Upper lobe of left lung (tissue), 6 donors: ENCODE data around the gene CCND1. TPM values are rescaled to one million over a fixed set of nuclear protein-coding genes. Genes with fewer than 3 reads are reported as not detected.

ENCODE experiments used
- ATAC-seq, 2 donors: fragments of 200-7000 bp; cut with Tn5 transposase; one replicate each; pipeline ENCODE4 v1.9.1; 2022; ENCODE audit warnings: mild to moderate bottlenecking in 2 of 2, moderate library complexity in 2 of 2; ENCODE audit not compliant: low FRiP score in 2 of 2
- DNase-seq, 2 donors: peaks; one replicate each; pipeline ENCODE4 v3.0.0-alpha.2; 2019 to 2020
- H3K27ac ChIP-seq, 4 donors: fragments of 200-600 bp; sonication (generic); one replicate each; pipeline ENCODE4 v1.5.1; 2016 to 2019
- H3K27me3 ChIP-seq, 4 donors: fragments of 200-600 bp; sonication (generic); one replicate each; pipeline ENCODE4 v1.5.1; 2017 to 2019
- H3K36me3 ChIP-seq, 4 donors: fragments of 200-600 bp; sonication (generic); one replicate each; pipeline ENCODE4 v1.5.1; 2016 to 2019
- H3K4me1 ChIP-seq, 4 donors: fragments of 200-600 bp; sonication (generic); one replicate each; pipeline ENCODE4 v1.5.1; 2018 to 2019
- H3K4me3 ChIP-seq, 4 donors: fragments of 200-600 bp; sonication (generic); one replicate each; pipeline ENCODE4 v1.5.1; 2017 to 2019; ENCODE audit warnings: mild to moderate bottlenecking in 2 of 4, moderate library complexity in 1 of 4
- H3K9me3 ChIP-seq, 4 donors: fragments of 200-600 bp; sonication (generic); one replicate each; pipeline ENCODE4 v1.5.1; 2018 to 2019
- EP300 ChIP-seq, 4 donors: sonication (generic); formaldehyde crosslinking; IDR thresholded peaks; one replicate each; pipeline ENCODE4 v1.5.1; 2017; ENCODE audit warnings: antibody characterized with exemption in 4 of 4, control low read depth in 2 of 4
- POLR2A ChIP-seq, 4 donors: fragments of 450-650 bp; IDR thresholded peaks; one replicate each; pipeline ENCODE4 v1.5.1; 2016 to 2017; ENCODE audit warnings: antibody characterized with exemption in 4 of 4, mild to moderate bottlenecking in 2 of 4
- POLR2AphosphoS5 ChIP-seq, 2 donors: sonication (generic); formaldehyde crosslinking; IDR thresholded peaks; one replicate each; pipeline ENCODE4 v1.5.1; 2017; ENCODE audit warnings: antibody characterized with exemption in 2 of 2
- WGBS, 2 donors: methylation state at CpG; one replicate each; pipeline ENCODE4 v1.1.5; 2017 to 2018; 5-methylcytosine and 5-hydroxymethylcytosine counted together
- total RNA-seq, 6 donors: library from RNA; depleted of rRNA in 4 of 6; stranded (reverse); fragments of >200 nt in 4 of 6; gene quantifications; one replicate each; pipeline versions ENCODE4 v1.1.0 to v1.2.1, GENCODE V29; 2016 to 2021
- TF ChIP-seq, protein P1 (sequence below), 6 experiments: fragments of 450-650 bp in 4 of 6; fragments of 200-600 bp in 2 of 6; sonication (generic) in 2 of 6; IDR thresholded peaks; one replicate each; pipeline ENCODE4 v1.5.1; 2016 to 2019; ENCODE audit warnings: antibody characterized with exemption in 6 of 6
- donor health status: DM: no; HTN: no; CAD: no; lungs with moderate emphysema.
- donor health status: DM: no; HTN: yes; CAD: no; lungs with severe emphysema.

CCND1 gene
- total RNA-seq, 6 donors from 2014 or later = 23.0 to 404 (median 237) TPM

DNA sequence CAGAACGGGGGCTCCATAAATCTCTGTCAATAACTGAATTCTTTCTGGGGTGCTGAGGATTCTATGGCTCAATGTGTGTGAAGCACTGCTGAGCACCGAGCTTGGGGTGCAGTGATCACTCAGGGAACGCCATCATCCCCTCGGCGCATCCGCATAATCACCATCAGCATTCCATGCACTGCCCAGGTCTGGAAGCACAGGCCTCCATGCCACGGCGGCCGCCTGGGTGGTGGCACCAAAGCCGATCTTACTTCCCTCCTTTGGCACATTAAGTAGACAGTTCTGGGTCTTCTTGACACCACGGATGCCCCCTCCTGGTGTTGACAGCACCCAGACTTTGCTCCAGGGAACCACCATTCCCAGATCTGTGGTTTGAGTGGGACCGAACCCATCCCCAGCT lies 18.6 kb downstream of the CCND1 start:
- DNase-seq = peak in 1 of 2 donors; percentile 68
- Histone ChIP-seq H3K36me3 (peaks cover 0 to 31% (median 17%) of the 10 kb centered on the region in 4 donors), H3K27ac (no peak overlapping the region), H3K27me3 (no peaks in the 10 kb centered on the region), H3K4me1 (peaks cover 0 to 4% (median 2%) of the 10 kb centered on the region in 4 donors), H3K4me3 (no peak overlapping the region), H3K9me3 (no peaks in the 10 kb centered on the region)
- WGBS, 2 donors = 96% methylated on average over 11 to 12 of the region's 12 CpGs
- ATAC-seq = no peak
- TF ChIP-seq, protein P1, sequence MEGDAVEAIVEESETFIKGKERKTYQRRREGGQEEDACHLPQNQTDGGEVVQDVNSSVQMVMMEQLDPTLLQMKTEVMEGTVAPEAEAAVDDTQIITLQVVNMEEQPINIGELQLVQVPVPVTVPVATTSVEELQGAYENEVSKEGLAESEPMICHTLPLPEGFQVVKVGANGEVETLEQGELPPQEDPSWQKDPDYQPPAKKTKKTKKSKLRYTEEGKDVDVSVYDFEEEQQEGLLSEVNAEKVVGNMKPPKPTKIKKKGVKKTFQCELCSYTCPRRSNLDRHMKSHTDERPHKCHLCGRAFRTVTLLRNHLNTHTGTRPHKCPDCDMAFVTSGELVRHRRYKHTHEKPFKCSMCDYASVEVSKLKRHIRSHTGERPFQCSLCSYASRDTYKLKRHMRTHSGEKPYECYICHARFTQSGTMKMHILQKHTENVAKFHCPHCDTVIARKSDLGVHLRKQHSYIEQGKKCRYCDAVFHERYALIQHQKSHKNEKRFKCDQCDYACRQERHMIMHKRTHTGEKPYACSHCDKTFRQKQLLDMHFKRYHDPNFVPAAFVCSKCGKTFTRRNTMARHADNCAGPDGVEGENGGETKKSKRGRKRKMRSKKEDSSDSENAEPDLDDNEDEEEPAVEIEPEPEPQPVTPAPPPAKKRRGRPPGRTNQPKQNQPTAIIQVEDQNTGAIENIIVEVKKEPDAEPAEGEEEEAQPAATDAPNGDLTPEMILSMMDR (IDR thresholded peaks at IDR 0.05) = no peak
- TF ChIP-seq POLR2A (IDR thresholded peaks at IDR 0.05) (no peak), EP300 (IDR thresholded peaks at IDR 0.05) (no peak), POLR2AphosphoS5 (IDR thresholded peaks at IDR 0.05) (no peak)

DNA sequence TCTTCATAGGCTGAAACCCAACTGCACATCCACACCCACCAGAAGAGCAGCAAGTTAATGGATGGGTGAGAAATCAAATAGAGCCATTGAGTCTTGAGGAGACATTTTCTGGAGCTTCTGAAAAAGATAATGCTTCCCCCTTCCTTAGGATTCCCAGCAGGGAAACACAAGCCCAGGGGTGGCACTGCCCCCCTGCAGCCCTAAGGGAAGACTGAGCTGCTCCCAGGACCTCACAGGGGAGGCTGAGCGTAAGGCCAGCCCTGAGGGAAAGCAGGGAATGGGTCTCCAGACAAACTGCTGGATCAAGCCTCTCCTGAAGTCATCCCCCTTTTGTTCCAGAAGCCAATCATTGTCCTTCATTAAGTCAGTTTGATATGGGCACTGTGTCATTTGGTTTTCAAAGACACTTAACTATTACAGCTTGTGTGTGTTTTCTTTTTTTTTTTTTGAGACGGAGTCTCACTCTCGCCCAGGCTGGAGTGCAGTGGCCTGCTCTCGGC lies 19.1 kb downstream of the CCND1 start:
- TF ChIP-seq POLR2A (IDR thresholded peaks at IDR 0.05) = no peak
- H3K27me3 ChIP-seq = no peaks in the 10 kb centered on the region
- 95 to 98% methylated on average over 3 to 4 of the region's 4 CpGs for WGBS, 2 donors
- DNase-seq (no peak), ATAC-seq (no peak)
- H3K27ac ChIP-seq = no peak overlapping the region
- H3K4me3 ChIP-seq = no peak overlapping the region
- H3K36me3 ChIP-seq = peaks cover 0 to 35% (median 21%) of the 10 kb centered on the region in 4 donors
- H3K4me1 ChIP-seq = peaks cover 0 to 3% (median 0%) of the 10 kb centered on the region in 4 donors
- H3K9me3 ChIP-seq = no peaks in the 10 kb centered on the region

DNA sequence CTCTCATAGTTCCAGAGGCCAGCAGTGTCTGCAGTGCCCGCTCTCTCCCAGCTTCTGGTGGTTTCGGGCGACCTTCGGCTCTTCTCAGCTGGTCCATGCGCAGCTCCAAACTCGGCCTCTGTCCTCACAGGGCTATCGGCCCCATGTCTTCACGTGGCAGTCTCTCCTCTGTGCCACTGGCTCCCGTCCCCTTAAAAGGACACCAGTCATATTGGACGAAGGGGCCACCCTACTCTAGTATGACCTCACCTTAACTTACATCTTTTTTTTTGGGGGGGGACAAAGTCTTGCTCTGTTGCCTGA lies 20.4 kb downstream of the CCND1 start:
- no peaks in the 10 kb centered on the region for H3K27me3 ChIP-seq
- no peak overlapping the region for H3K4me3 ChIP-seq
- H3K36me3 ChIP-seq = peaks cover 0 to 48% (median 32%) of the 10 kb centered on the region in 4 donors
- no peak overlapping the region for H3K27ac ChIP-seq
- TF ChIP-seq POLR2A (IDR thresholded peaks at IDR 0.05) = no peak
- TF ChIP-seq, protein P1 (IDR thresholded peaks at IDR 0.05) = no peak
- TF ChIP-seq EP300 (IDR thresholded peaks at IDR 0.05) = no peak
- no peak for TF ChIP-seq POLR2AphosphoS5 (IDR thresholded peaks at IDR 0.05)
- no peaks in the 10 kb centered on the region for H3K9me3 ChIP-seq
- ATAC-seq (no peak), DNase-seq (no peak)
- 77 to 86% methylated on average over 10 of the region's 10 CpGs for WGBS, 2 donors
- H3K4me1 ChIP-seq = peaks cover 0 to 3% (median 0%) of the 10 kb centered on the region in 4 donors

DNA sequence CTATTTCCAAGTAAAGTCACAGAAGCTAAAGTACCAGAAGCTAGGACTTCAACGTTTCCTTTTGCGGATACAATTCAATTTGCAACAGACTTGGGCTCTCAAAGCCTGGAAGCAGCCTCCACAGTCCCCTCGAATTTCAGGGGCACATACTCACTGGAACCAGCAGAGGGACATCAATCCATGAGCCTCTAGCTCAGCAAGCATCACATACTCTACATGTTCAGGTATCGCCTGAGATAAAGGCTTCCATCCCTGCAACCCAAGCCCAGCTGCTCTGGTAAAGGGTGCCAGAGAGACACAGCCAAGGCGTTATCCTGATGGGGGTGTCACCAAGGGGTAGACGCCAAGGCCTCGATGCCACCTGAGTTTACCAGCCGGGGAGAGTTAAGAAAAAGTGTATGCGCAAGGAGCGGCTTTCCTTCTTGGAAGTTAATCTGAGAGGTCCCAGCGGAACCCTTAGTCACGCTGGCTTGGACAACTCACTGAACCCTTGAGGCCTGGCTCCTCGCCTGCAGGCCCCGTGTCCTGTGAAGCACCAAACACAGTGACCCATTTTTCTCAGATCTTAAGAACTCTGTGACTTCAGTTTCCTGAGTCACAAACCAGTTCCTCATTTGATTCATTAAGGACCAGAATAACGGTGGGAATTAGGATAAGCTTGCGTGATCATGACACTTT lies 21.2 kb downstream of the CCND1 start:
- ATAC-seq = no peak
- H3K4me3 ChIP-seq = no peak overlapping the region
- H3K27me3 ChIP-seq = no peaks in the 10 kb centered on the region
- H3K4me1 ChIP-seq = peaks cover 0 to 3% (median 0%) of the 10 kb centered on the region in 4 donors
- DNase-seq = no peak
- no peak for TF ChIP-seq POLR2A (IDR thresholded peaks at IDR 0.05)
- WGBS, 2 donors = 66 to 74% methylated on average over 15 to 16 of the region's 16 CpGs
- H3K27ac ChIP-seq = no peak overlapping the region
- H3K36me3 ChIP-seq = peaks cover 0 to 56% (median 40%) of the 10 kb centered on the region in 4 donors
- H3K9me3 ChIP-seq = no peaks in the 10 kb centered on the region

DNA sequence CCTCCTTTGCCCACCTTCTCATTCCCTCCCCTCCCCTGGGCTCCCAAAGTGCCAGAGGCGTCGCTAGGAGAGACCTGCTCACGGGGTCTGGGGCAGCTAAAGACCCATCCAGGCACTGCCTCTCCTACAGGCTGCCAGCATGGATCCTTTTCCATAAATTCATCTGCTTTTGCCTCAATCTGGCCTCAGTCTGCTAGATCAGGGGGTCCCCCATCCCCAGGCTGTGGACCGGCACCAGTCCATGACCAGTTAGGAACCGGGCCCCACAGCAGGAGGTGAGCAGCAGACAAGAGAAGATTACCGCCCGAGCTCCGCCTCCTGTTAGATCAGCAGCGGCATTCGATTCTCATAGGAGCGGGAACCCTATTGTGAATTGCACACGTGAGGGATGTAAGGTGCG lies 21.9 kb downstream of the CCND1 start:
- no peak for DNase-seq
- TF ChIP-seq POLR2A (IDR thresholded peaks at IDR 0.05) (no peak), POLR2AphosphoS5 (IDR thresholded peaks at IDR 0.05) (no peak), EP300 (IDR thresholded peaks at IDR 0.05) (no peak)
- TF ChIP-seq, protein P1 (IDR thresholded peaks at IDR 0.05) = no peak
- 97 to 99% methylated on average over 7 to 13 of the region's 13 CpGs for WGBS, 2 donors
- Histone ChIP-seq H3K27me3 (no peaks in the 10 kb centered on the region), H3K27ac (no peak overlapping the region), H3K36me3 (peaks cover 0 to 63% (median 45%) of the 10 kb centered on the region in 4 donors), H3K9me3 (no peaks in the 10 kb centered on the region), H3K4me1 (peaks cover 0 to 3% (median 0%) of the 10 kb centered on the region in 4 donors), H3K4me3 (no peak overlapping the region)
- no peak for ATAC-seq

DNA sequence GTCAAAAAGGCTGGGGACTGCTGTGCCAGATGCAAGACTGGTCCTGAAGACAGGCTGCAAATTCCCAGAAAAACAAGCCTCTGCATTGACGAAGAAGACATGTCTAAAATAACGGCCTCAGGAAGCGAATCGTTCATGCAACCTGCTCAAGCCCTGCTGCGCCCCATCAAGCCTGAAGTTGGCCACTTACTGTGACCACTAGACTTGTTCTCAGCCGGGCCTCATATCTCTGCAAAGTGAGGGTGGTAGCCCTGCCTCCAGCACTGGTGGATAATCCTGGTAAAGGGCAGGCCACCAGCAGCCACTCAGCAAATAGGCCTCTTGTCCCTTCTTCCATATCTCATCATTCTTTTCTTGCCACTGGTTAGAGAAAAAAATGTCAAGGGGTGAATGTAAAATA lies 22.4 kb downstream of the CCND1 start:
- H3K27ac ChIP-seq = no peak overlapping the region
- TF ChIP-seq EP300 (IDR thresholded peaks at IDR 0.05) (no peak), POLR2A (IDR thresholded peaks at IDR 0.05) (no peak), POLR2AphosphoS5 (IDR thresholded peaks at IDR 0.05) (no peak)
- TF ChIP-seq, protein P1 (IDR thresholded peaks at IDR 0.05) = no peak
- H3K27me3 ChIP-seq = no peaks in the 10 kb centered on the region
- no peak for ATAC-seq
- no peaks in the 10 kb centered on the region for H3K4me1 ChIP-seq
- peaks cover 0 to 66% (median 47%) of the 10 kb centered on the region in 4 donors for H3K36me3 ChIP-seq
- no peak overlapping the region for H3K4me3 ChIP-seq
- DNase-seq = no peak
- 92% methylated on average over 6 of the region's 6 CpGs for WGBS, 2 donors
- no peaks in the 10 kb centered on the region for H3K9me3 ChIP-seq
